HG03159 (cell line): ENCODE data around the gene TAS2R40.
"Not testable (repeated sequence)": the region's sequence is repeated elsewhere in the genome, so short reads cannot be mapped to it uniquely, and the experiment has no call there.

Experiments used
- ATAC-seq: cut with Tn5 transposase; IDR thresholded peaks from one replicate; pipeline ENCODE4 v1.9.1; 2021; ENCODE audit warnings: mild to moderate bottlenecking, moderate library complexity; ENCODE audit not compliant: unreplicated experiment

TAS2R40 gene

GRCh38 chr7:143248761-143249354 is 27.0 kb downstream of the TAS2R40 start:
- no peak for ATAC-seq

GRCh38 chr7:143250199-143250598 is 28.4 kb downstream of the TAS2R40 start:
- ATAC-seq = no peak

- no peak for ATAC-seq
Observed at GRCh38 chr7:143250822-143251221, 29.0 kb downstream of the TAS2R40 start.

GRCh38 chr7:143252006-143252405 is 30.2 kb downstream of the TAS2R40 start:
- ATAC-seq = no peak

- ATAC-seq = no peak
Observed at GRCh38 chr7:143255564-143255963, 33.7 kb downstream of the TAS2R40 start.

- peak; percentile 20 for ATAC-seq
Observed at GRCh38 chr7:143256325-143256724, 34.5 kb downstream of the TAS2R40 start.

- ATAC-seq = peak; percentile 81
Observed at GRCh38 chr7:143256932-143257331, 35.1 kb downstream of the TAS2R40 start.

GRCh38 chr7:143257501-143257900 is 35.7 kb downstream of the TAS2R40 start:
- no peak for ATAC-seq

GRCh38 chr7:143258831-143259230 is 37.0 kb downstream of the TAS2R40 start:
- peak; percentile 41 for ATAC-seq

GRCh38 chr7:143259765-143260164 is 37.9 kb downstream of the TAS2R40 start:
- no peak for ATAC-seq

- no peak for ATAC-seq
Observed at GRCh38 chr7:143261901-143262300, 40.1 kb downstream of the TAS2R40 start.

- ATAC-seq = peak; percentile 90
Observed at GRCh38 chr7:143263266-143264195, 41.7 kb downstream of the TAS2R40 start, which contains the start of gene GSTK1. Gene GSTK1 (plus strand): TSS chr7:143263441. CDS start chr7:143263514, 73 bp downstream.

GRCh38 chr7:143264196-143264568 is 42.3 kb downstream of the TAS2R40 start:
- ATAC-seq = not testable (repeated sequence)

GRCh38 chr7:143265017-143265693 is 43.3 kb downstream of the TAS2R40 start:
- no peak for ATAC-seq

GRCh38 chr7:143269251-143269650 is 47.4 kb downstream of the TAS2R40 start:
- no peak for ATAC-seq

- ATAC-seq = no peak
Observed at GRCh38 chr7:143271240-143271639, 49.4 kb downstream of the TAS2R40 start.
